ENCODE results near the gene RPS14.

GRCh38 chr5:150398722-150399523, 50.6 kb downstream of the RPS14 start:
- TF ChIP-seq, protein P1, sequence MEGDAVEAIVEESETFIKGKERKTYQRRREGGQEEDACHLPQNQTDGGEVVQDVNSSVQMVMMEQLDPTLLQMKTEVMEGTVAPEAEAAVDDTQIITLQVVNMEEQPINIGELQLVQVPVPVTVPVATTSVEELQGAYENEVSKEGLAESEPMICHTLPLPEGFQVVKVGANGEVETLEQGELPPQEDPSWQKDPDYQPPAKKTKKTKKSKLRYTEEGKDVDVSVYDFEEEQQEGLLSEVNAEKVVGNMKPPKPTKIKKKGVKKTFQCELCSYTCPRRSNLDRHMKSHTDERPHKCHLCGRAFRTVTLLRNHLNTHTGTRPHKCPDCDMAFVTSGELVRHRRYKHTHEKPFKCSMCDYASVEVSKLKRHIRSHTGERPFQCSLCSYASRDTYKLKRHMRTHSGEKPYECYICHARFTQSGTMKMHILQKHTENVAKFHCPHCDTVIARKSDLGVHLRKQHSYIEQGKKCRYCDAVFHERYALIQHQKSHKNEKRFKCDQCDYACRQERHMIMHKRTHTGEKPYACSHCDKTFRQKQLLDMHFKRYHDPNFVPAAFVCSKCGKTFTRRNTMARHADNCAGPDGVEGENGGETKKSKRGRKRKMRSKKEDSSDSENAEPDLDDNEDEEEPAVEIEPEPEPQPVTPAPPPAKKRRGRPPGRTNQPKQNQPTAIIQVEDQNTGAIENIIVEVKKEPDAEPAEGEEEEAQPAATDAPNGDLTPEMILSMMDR (IDR thresholded peaks at IDR 0.05) = no peak
- no peak for TF ChIP-seq EZH2phosphoT487 (IDR thresholded peaks at IDR 0.05)
